Endothelial cell of umbilical vein (primary cell): ENCODE data around the gene DHFR. TPM values are rescaled to one million over a fixed set of nuclear protein-coding genes. Genes with fewer than 3 reads are reported as not detected.

Source experiments
- BruUV-seq: library from RNA; stranded (reverse); fragments of 400-500 nt; replicated peaks from 2 replicates; lab custom pipeline; 2021; lab: Mats Ljungman, UMichigan
- CTCF ChIA-PET: fragments of 300-600, 350-600 bp; sonication (Branson Sonifier 250); formaldehyde crosslinking; loops from one replicate; lab custom pipeline; 2021; ENCODE audit warnings: antibody characterized with exemption, inconsistent platforms; lab: Charles Lee
- POLR2A ChIA-PET: fragments of 300-600, 350-600 bp; sonication (Branson Sonifier 250); formaldehyde crosslinking; loops from one replicate; lab custom pipeline; 2021; ENCODE audit warnings: antibody characterized with exemption, inconsistent platforms; lab: Charles Lee
- DNase-seq: peaks from one replicate; pipeline ENCODE4 v3.0.0-alpha.2; 2011; ENCODE audit warnings: low read depth, low spot score
- FAIRE-seq: peaks from 2 replicates; lab custom pipeline; 2011; peaks lifted over from hg19 to GRCh38; lab: Jason Lieb, UNC
- H2AFZ ChIP-seq: 2 replicates; pipeline ENCODE4 v1.6.0; 2012; ENCODE audit warnings: low read depth, low read length, control low read depth, inconsistent platforms
- H3K27ac ChIP-seq: 2 replicates; pipeline ENCODE4 v1.5.1; 2011; ENCODE audit warnings: low read depth, mild to moderate bottlenecking, control low read depth, low read length, moderate library complexity; ENCODE audit not compliant: insufficient read depth
- H3K27me3 ChIP-seq, 2 experiments: 2 replicates each; pipeline versions ENCODE4 v1.6.0 to v1.6.1; 2011; ENCODE audit warnings: low read length in 2 of 2, mixed read lengths in 1 of 2; ENCODE audit not compliant: control insufficient read depth in 2 of 2, insufficient read depth in 2 of 2
- H3K36me3 ChIP-seq, 2 experiments: 2 replicates in 1 of 2; 3 replicates in 1 of 2; pipeline ENCODE4 v1.5.1; 2011; ENCODE audit warnings: low read length in 2 of 2, mild to moderate bottlenecking in 1 of 2, moderate library complexity in 1 of 2; ENCODE audit not compliant: control insufficient read depth in 2 of 2, insufficient read depth in 2 of 2; ENCODE audit errors: extremely low read depth in 1 of 2
- H3K4me1 ChIP-seq: 3 replicates; pipeline ENCODE4 v1.5.1; 2011; ENCODE audit warnings: mild to moderate bottlenecking, low read length; ENCODE audit not compliant: control insufficient read depth, insufficient read depth; ENCODE audit errors: extremely low read depth
- H3K4me2 ChIP-seq: 2 replicates; pipeline ENCODE4 v1.6.1; 2011; ENCODE audit warnings: low read length, control low read depth, mixed read lengths; ENCODE audit not compliant: insufficient read depth
- H3K4me3 ChIP-seq, 3 experiments: fragments of 200-600 bp in 1 of 3; sonication (generic), shearing (Covaris generic) in 1 of 3; replicated peaks in 1 of 3; 2 replicates each; pipeline ENCODE4 v1.5.1; 2011 to 2016; ENCODE audit warnings: control low read depth in 3 of 3, low read length in 3 of 3, mild to moderate bottlenecking in 2 of 3, inconsistent platforms in 1 of 3, low read depth in 1 of 3, moderate library complexity in 1 of 3; ENCODE audit not compliant: insufficient read depth in 1 of 3
- H3K79me2 ChIP-seq: 2 replicates; pipeline ENCODE4 v1.6.0; 2012; ENCODE audit warnings: low read length, inconsistent platforms; ENCODE audit not compliant: control insufficient read depth, insufficient read depth
- H3K9ac ChIP-seq: replicated peaks from 2 replicates; pipeline ENCODE3; 2011; ENCODE audit warnings: low read length, control low read depth; ENCODE audit not compliant: insufficient read depth; ENCODE audit errors: extremely low read depth
- H3K9me1 ChIP-seq: replicated peaks from 3 replicates; pipeline ENCODE4 v1.6.0; 2011; ENCODE audit warnings: mild to moderate bottlenecking, low read length; ENCODE audit not compliant: control insufficient read depth, insufficient read depth; ENCODE audit errors: extremely low read depth
- H3K9me3 ChIP-seq: replicated peaks from 2 replicates; pipeline ENCODE4 v1.5.1; 2012; ENCODE audit warnings: low read length, inconsistent platforms; ENCODE audit not compliant: control insufficient read depth, insufficient read depth
- H4K20me1 ChIP-seq: replicated peaks from 2 replicates; pipeline ENCODE3; 2011; ENCODE audit warnings: mild to moderate bottlenecking, low read length; ENCODE audit not compliant: control insufficient read depth, insufficient read depth; ENCODE audit errors: extremely low read depth
- EZH2 ChIP-seq: IDR thresholded peaks from 2 replicates; pipeline ENCODE4 v1.6.1; 2012; ENCODE audit warnings: borderline replicate concordance, low read depth, mild to moderate bottlenecking, moderate library complexity, low read length, inconsistent platforms; ENCODE audit not compliant: severe bottlenecking
- FOS ChIP-seq: IDR thresholded peaks from 2 replicates; pipeline ENCODE4 v1.6.1; 2011; ENCODE audit warnings: mild to moderate bottlenecking, low read length, moderate library complexity, borderline replicate concordance; ENCODE audit not compliant: insufficient read depth
- GATA2 ChIP-seq: IDR thresholded peaks from 2 replicates; pipeline ENCODE4 v1.7.0; 2011; ENCODE audit warnings: low read depth, mild to moderate bottlenecking, moderate library complexity, mixed read lengths, low read length; ENCODE audit not compliant: insufficient read length, insufficient read depth
- JUN ChIP-seq: IDR thresholded peaks from 2 replicates; pipeline ENCODE4 v1.6.1; 2011; ENCODE audit warnings: borderline replicate concordance, low read depth; ENCODE audit not compliant: insufficient read length, insufficient read depth
- MYC ChIP-seq: IDR thresholded peaks from one replicate; pipeline ENCODE4 v1.6.1; 2011; ENCODE audit warnings: mild to moderate bottlenecking, low read depth, low read length
- POLR2A ChIP-seq: IDR thresholded peaks from 2 replicates; pipeline ENCODE4 v1.6.1; 2012; ENCODE audit warnings: low read depth, mild to moderate bottlenecking, control low read depth, low read length
- POLR2AphosphoS5 ChIP-seq: IDR thresholded peaks from 2 replicates; pipeline ENCODE4 v1.6.1; 2012; ENCODE audit warnings: low read depth, mild to moderate bottlenecking, control low read depth, low read length, moderate library complexity; ENCODE audit not compliant: insufficient read depth
- dilution Hi-C: fragments of 300-500 bp; cut with MboI; formaldehyde crosslinking; loops from one replicate; pipeline ENCODE4 v1.15.0; 2019; ENCODE audit warnings: low sequenced_read_pairs; ENCODE audit not compliant: extremely low pct_ligation_motif_present
- intact Hi-C: fragments of 100-400 bp; cut with micrococcal nuclease; formaldehyde crosslinking; loops from one replicate; pipeline ENCODE4 v1.10.0; 2022
- polyA plus RNA-seq, 4 experiments: library from polyadenylated mRNA; depleted of rRNA in 3 of 4; stranded (reverse) in 3 of 4; unstranded in 1 of 4; fragments of >200 nt; gene quantifications; 2 replicates each; pipeline versions ENCODE4 v1.2.1 to v1.2.3, GENCODE V29; 2011 to 2012; ENCODE audit warnings: missing spikeins in 1 of 4
- total RNA-seq: library from RNA; stranded (reverse); gene quantifications from 2 replicates; pipeline ENCODE4 v1.2.3, GENCODE V29; 2021
- TF ChIP-seq, protein P1 (sequence below): IDR thresholded peaks from 2 replicates; pipeline ENCODE4 v1.6.1; 2011; ENCODE audit not compliant: insufficient read depth, insufficient read length
- TF ChIP-seq, protein P2 (sequence below), 2 donors: IDR thresholded peaks; 1 replicate in 1 of 2; 2 replicates in 1 of 2; pipeline ENCODE4 v1.5.1; 2011; ENCODE audit warnings: low read length in 2 of 2, mild to moderate bottlenecking in 2 of 2, moderate library complexity in 2 of 2, control low read depth in 1 of 2, inconsistent platforms in 1 of 2, low read depth in 1 of 2; ENCODE audit not compliant: insufficient read depth in 1 of 2; ENCODE audit errors: extremely low read depth in 1 of 2

DHFR gene
- total and polyA plus RNA-seq, 2 donors (not counting 3 experiments of a cell fraction or from before 2014, with no cell fraction given): 17.6 to 35.8 TPM

DNA sequence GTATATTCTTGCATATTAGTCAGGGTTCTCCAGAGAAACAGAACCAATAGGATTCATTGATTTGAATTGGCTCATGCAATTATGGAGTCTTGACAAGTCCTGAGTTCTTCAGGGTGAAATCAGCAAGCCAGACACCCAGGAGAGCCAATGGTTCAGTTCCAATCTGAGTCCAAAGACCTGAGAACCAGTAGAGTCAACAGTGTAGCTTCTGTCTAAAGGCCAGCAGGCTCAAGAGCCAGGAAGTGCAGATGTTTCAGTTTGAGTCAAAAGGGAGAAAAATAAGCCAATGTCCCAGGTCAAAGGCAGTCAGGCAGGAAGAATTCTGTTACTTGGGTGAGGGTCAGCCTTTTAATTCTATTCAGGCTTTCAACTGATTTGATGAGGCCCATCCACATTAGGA is 47.0 kb downstream of the DHFR start:
- ChIA-PET CTCF (interaction anchor here (1.6 kb wide), 1 partner anchor 30 kb away, joined by 3 read pairs; no protein-coding TSS in a partner anchor), POLR2A (no interaction called here)
- Histone ChIP-seq H3K9me3 (no peaks in the 10 kb centered on the region), H3K79me2 (no peaks in the 10 kb centered on the region), H3K27ac (no peak overlapping the region), H2AFZ (no peak overlapping the region), H3K36me3 (no peaks in the 10 kb centered on the region), H3K9ac (no peak overlapping the region), H3K4me3 (no peak overlapping the region), H3K9me1 (no peaks in the 10 kb centered on the region), H4K20me1 (no peaks in the 10 kb centered on the region), H3K27me3 (no peaks in the 10 kb centered on the region), H3K4me1 (no peaks in the 10 kb centered on the region), H3K4me2 (no peak overlapping the region)
- dilution Hi-C loops: no loop called here
- FAIRE-seq: no peak
- intact Hi-C loops: no loop called here
- no TSS peak for BruUV-seq
- TF ChIP-seq FOS (no peak), POLR2A (no peak), JUN (no peak), POLR2AphosphoS5 (no peak), EZH2 (no peak), GATA2 (no peak), MYC (no peak)
- TF ChIP-seq, protein P1, sequence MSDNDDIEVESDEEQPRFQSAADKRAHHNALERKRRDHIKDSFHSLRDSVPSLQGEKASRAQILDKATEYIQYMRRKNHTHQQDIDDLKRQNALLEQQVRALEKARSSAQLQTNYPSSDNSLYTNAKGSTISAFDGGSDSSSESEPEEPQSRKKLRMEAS: no peak
- TF ChIP-seq, protein P2, sequence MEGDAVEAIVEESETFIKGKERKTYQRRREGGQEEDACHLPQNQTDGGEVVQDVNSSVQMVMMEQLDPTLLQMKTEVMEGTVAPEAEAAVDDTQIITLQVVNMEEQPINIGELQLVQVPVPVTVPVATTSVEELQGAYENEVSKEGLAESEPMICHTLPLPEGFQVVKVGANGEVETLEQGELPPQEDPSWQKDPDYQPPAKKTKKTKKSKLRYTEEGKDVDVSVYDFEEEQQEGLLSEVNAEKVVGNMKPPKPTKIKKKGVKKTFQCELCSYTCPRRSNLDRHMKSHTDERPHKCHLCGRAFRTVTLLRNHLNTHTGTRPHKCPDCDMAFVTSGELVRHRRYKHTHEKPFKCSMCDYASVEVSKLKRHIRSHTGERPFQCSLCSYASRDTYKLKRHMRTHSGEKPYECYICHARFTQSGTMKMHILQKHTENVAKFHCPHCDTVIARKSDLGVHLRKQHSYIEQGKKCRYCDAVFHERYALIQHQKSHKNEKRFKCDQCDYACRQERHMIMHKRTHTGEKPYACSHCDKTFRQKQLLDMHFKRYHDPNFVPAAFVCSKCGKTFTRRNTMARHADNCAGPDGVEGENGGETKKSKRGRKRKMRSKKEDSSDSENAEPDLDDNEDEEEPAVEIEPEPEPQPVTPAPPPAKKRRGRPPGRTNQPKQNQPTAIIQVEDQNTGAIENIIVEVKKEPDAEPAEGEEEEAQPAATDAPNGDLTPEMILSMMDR (IDR thresholded peaks at IDR 0.05; ENCODE audit: extremely low read depth in 1 of 2, insufficient read depth in 1 of 2, low read depth in 1 of 2, low read length in 2 of 2): no peak
- DNase-seq: no peak
